D721Med (cell line): ENCODE results near the gene PPP6R3.

Experiments used
- DNase-seq: peaks from one replicate; pipeline ENCODE4 v3.0.0; 2011; ENCODE audit warnings: low spot score; ENCODE audit not compliant: insufficient read length
- FAIRE-seq: peaks from 2 replicates; lab custom pipeline; 2011; peaks lifted over from hg19 to GRCh38; lab: Jason Lieb, UNC
- CTCF ChIP-seq: IDR thresholded peaks from 2 replicates; pipeline ENCODE4 v1.5.1; 2012; ENCODE audit warnings: mild to moderate bottlenecking, control low read depth; ENCODE audit not compliant: insufficient read depth; ENCODE audit errors: missing control alignments

PPP6R3 gene

GRCh38 chr11:68498321-68498720 is 37.8 kb downstream of the PPP6R3 start:
- DNase-seq (no peak), FAIRE-seq (no peak)
- no peak for TF ChIP-seq CTCF

GRCh38 chr11:68498903-68499883 is 38.6 kb downstream of the PPP6R3 start:
- TF ChIP-seq CTCF = no peak
- DNase-seq = no peak
- FAIRE-seq = no peak

GRCh38 chr11:68500206-68500605 is 39.7 kb downstream of the PPP6R3 start:
- FAIRE-seq (no peak), DNase-seq (no peak)
- no peak for TF ChIP-seq CTCF

- no peak for TF ChIP-seq CTCF
- FAIRE-seq = no peak
Observed at GRCh38 chr11:68501813-68502212, 41.3 kb downstream of the PPP6R3 start.

GRCh38 chr11:68503251-68503687 is 42.7 kb downstream of the PPP6R3 start:
- DNase-seq = no peak
- TF ChIP-seq CTCF = no peak
- FAIRE-seq = no peak

More at GRCh38 chr11:68501813-68502212, 41.3 kb downstream of the PPP6R3 start:
- no peak for DNase-seq

GRCh38 chr11:68503792-68504191 is 43.2 kb downstream of the PPP6R3 start:
- TF ChIP-seq CTCF = no peak
- DNase-seq (no peak), FAIRE-seq (no peak)

GRCh38 chr11:68504432-68505066 is 44.0 kb downstream of the PPP6R3 start:
- TF ChIP-seq CTCF = no peak
- FAIRE-seq (no peak), DNase-seq (no peak)
